ENCODE data around the gene CELF3. TPM values are rescaled to one million over a fixed set of nuclear protein-coding genes. Genes with fewer than 3 reads are reported as not detected.

CELF3 gene
- total RNA-seq, 1 experiment from 2014 or later, result 0.07 TPM

GRCh38 chr1:151714820-151715725 lies 1.5 kb downstream of the CELF3 start:
- POLR2A ChIA-PET (ENCODE audit: unreplicated experiment), result interaction anchor here (0.5 kb wide), 1 partner anchor 322 kb away, joined by 4 read pairs; the partner anchor contains the start of gene S100A11
- CTCF ChIA-PET, result interaction anchor here (0.7 kb wide), 1 partner anchor 115 kb away, joined by 3 read pairs; no protein-coding TSS in a partner anchor
- no peaks in the 10 kb centered on the region for H3K9me3 ChIP-seq (ENCODE audit: low read length)

GRCh38 chr1:151713874-151714273 lies 2.7 kb downstream of the CELF3 start:
- ATAC-seq, result no peak; the same call in 1 of the 2 replicates
- POLR2A ChIA-PET (ENCODE audit: unreplicated experiment), result no interaction called here
- H3K9me3 ChIP-seq (ENCODE audit: low read length), result no peaks in the 10 kb centered on the region

More at GRCh38 chr1:151714820-151715725, 1.5 kb downstream of the CELF3 start:
- intact Hi-C loops (cut with micrococcal nuclease), result no loop called here
- no peak overlapping the region for H3K27ac ChIP-seq (ENCODE audit: low read length)
- TF ChIP-seq CTCF (conservative IDR thresholded peaks at IDR 0.05; ENCODE audit: low read depth, low read length), result no peak
- no peak for TF ChIP-seq EZH2phosphoT487 (IDR thresholded peaks at IDR 0.05; ENCODE audit: borderline replicate concordance, low read length)
- H3K4me2 ChIP-seq (ENCODE audit: low read length), result no peak overlapping the region
- ATAC-seq (no peak), DNase-seq (no peak)
- H3K27me3 ChIP-seq (ENCODE audit: low read length), result peaks cover 3% of the 10 kb centered on the region; the same call in 1 of the 2 replicates
- no peaks in the 10 kb centered on the region for H3K9me2 ChIP-seq (replicated peaks; ENCODE audit: low read length)
- H3K79me2 ChIP-seq (ENCODE audit: low read length), result no peaks in the 10 kb centered on the region
- no peaks in the 10 kb centered on the region for H3K4me1 ChIP-seq (ENCODE audit: insufficient read depth, low read length)
- no TSS peak for BruUV-seq (replicated peaks)
- H4K20me1 ChIP-seq (ENCODE audit: low read length), result no peaks in the 10 kb centered on the region
- no peaks in the 10 kb centered on the region for H3F3A ChIP-seq (ENCODE audit: low read length, unreplicated experiment)
- no peak overlapping the region for H2AFZ ChIP-seq (ENCODE audit: low read length)
- no peak overlapping the region for H3K4me3 ChIP-seq (ENCODE audit: low read length)
- no peaks in the 10 kb centered on the region for H3K36me3 ChIP-seq (ENCODE audit: low read depth, low read length)
- H3K9ac ChIP-seq (ENCODE audit: low read length), result no peak overlapping the region

More at GRCh38 chr1:151713874-151714273, 2.7 kb downstream of the CELF3 start:
- Histone ChIP-seq H3K4me2 (ENCODE audit: low read length) (no peak overlapping the region), H3K4me3 (ENCODE audit: low read length) (no peak overlapping the region), H3K36me3 (ENCODE audit: low read depth, low read length) (no peaks in the 10 kb centered on the region), H3K9ac (ENCODE audit: low read length) (no peak overlapping the region), H3F3A (ENCODE audit: low read length, unreplicated experiment) (no peaks in the 10 kb centered on the region), H3K27me3 (ENCODE audit: low read length) (peaks cover 3% of the 10 kb centered on the region; the same call in 1 of the 2 replicates), H2AFZ (ENCODE audit: low read length) (no peak overlapping the region), H3K79me2 (ENCODE audit: low read length) (no peaks in the 10 kb centered on the region), H3K9me2 (replicated peaks; ENCODE audit: low read length) (no peaks in the 10 kb centered on the region), H3K27ac (ENCODE audit: low read length) (no peak overlapping the region), H3K4me1 (ENCODE audit: insufficient read depth, low read length) (no peaks in the 10 kb centered on the region), H4K20me1 (ENCODE audit: low read length) (no peaks in the 10 kb centered on the region)
- BruUV-seq (replicated peaks), result no TSS peak
- no peak for TF ChIP-seq EZH2 (IDR thresholded peaks at IDR 0.05; ENCODE audit: low read length, unreplicated experiment)
- no peak for TF ChIP-seq CTCF (conservative IDR thresholded peaks at IDR 0.05; ENCODE audit: low read depth, low read length)
- TF ChIP-seq EZH2phosphoT487 (IDR thresholded peaks at IDR 0.05; ENCODE audit: borderline replicate concordance, low read length), result no peak
- intact Hi-C loops (cut with micrococcal nuclease), result no loop called here
- no peak for DNase-seq
- CTCF ChIA-PET, result no interaction called here

Data from PC-3 (cell line).